Smooth muscle cell (in vitro differentiated cells): ENCODE measurements around the gene OLFML1. TPM values are rescaled to one million over a fixed set of nuclear protein-coding genes. Genes with fewer than 3 reads are reported as not detected.
A peak's percentile ranks its signal among the peaks of the same experiment; 100 is the strongest.

Source experiments
- DNase-seq: peaks from one replicate; lab custom pipeline; 2025; ENCODE audit not compliant: unreplicated experiment; lab: John Stamatoyannopoulos, UW
- H2AFZ ChIP-seq: fragments of 200-600 bp; sonication (generic); 2 replicates; pipeline ENCODE4 v1.6.0; 2016; ENCODE audit warnings: antibody characterized with exemption, low read depth, mild to moderate bottlenecking
- H3F3A ChIP-seq: fragments of 200-600 bp; sonication (generic); 2 replicates; pipeline ENCODE4 v1.6.0; 2017; ENCODE audit warnings: antibody characterized with exemption, low read depth
- H3K27ac ChIP-seq: fragments of 200-600 bp; sonication (generic); 2 replicates; pipeline ENCODE4 v1.5.1; 2016; ENCODE audit warnings: low read depth, mild to moderate bottlenecking
- H3K27me3 ChIP-seq: fragments of 200-600 bp; sonication (generic); 2 replicates; pipeline ENCODE4 v1.6.1; 2016; ENCODE audit warnings: low read depth, mild to moderate bottlenecking
- H3K36me3 ChIP-seq: fragments of 200-600 bp; sonication (generic); 2 replicates; pipeline ENCODE4 v1.5.1; 2016; ENCODE audit warnings: low read depth
- H3K4me1 ChIP-seq: fragments of 200-600 bp; sonication (generic); 2 replicates; pipeline ENCODE4 v1.5.1; 2016; ENCODE audit warnings: low read depth
- H3K4me2 ChIP-seq: fragments of 200-600 bp; sonication (generic); 2 replicates; pipeline ENCODE4 v1.6.0; 2016; ENCODE audit warnings: mild to moderate bottlenecking
- H3K4me3 ChIP-seq: fragments of 200-600 bp; sonication (generic); 2 replicates; pipeline ENCODE4 v1.5.1; 2016; ENCODE audit warnings: mild to moderate bottlenecking
- H3K79me2 ChIP-seq: fragments of 200-600 bp; sonication (generic); 2 replicates; pipeline ENCODE4 v1.6.0; 2016; ENCODE audit warnings: low read depth, mild to moderate bottlenecking
- H3K9ac ChIP-seq: fragments of 200-600 bp; sonication (generic); 2 replicates; pipeline ENCODE4 v1.6.0; 2016; ENCODE audit warnings: low read depth
- H3K9me3 ChIP-seq: fragments of 200-600 bp; sonication (generic); replicated peaks from 2 replicates; pipeline ENCODE4 v1.5.1; 2016; ENCODE audit warnings: low read depth
- H4K20me1 ChIP-seq: fragments of 200-600 bp; sonication (generic); 2 replicates; pipeline ENCODE4 v1.6.0; 2016; ENCODE audit warnings: low read depth
- CTCF ChIP-seq: fragments of 200-600 bp; sonication (generic); IDR thresholded peaks from 2 replicates; pipeline ENCODE4 v1.5.1; 2017; ENCODE audit warnings: borderline replicate concordance, mild to moderate bottlenecking, antibody characterized with exemption; ENCODE audit not compliant: insufficient read depth, poor library complexity, severe bottlenecking
- WGBS: methylation state at CpG from one replicate; pipeline ENCODE4 v1.1.7; 2016; ENCODE audit warnings: low lambda C conversion rate; 5-methylcytosine and 5-hydroxymethylcytosine counted together
- polyA plus RNA-seq: library from polyadenylated mRNA; unstranded; fragments of >200 nt; fragmentation: Nextera tagmentation; extraction: Ambion mirVana; gene quantifications from 2 replicates; pipeline ENCODE4 v1.2.1, GENCODE V29; 2016
- total RNA-seq: library from RNA; depleted of rRNA; stranded (reverse); fragments of >200 nt; gene quantifications from 2 replicates; pipeline ENCODE4 v1.2.3, GENCODE V29; 2014

Gene OLFML1
- total RNA-seq = not detected in 2 replicates
- polyA plus RNA-seq = 0.14 and 0.22 TPM in 2 replicates

GRCh38 chr11:7485186-7486097 lies at the start of gene OLFML1:
Gene OLFML1, plus strand, starts transcription at chr11:7485506. Its CDS starts 370 bp downstream, at chr11:7485876.
- Histone ChIP-seq H3K27me3 (no peaks in the 10 kb centered on the region), H3K9me3 (no peaks in the 10 kb centered on the region), H2AFZ (no peak within 1 kb of the TSS), H3K4me3 (peak within 1 kb of the TSS; percentile 32), H3K9ac (no peak within 1 kb of the TSS), H3K79me2 (no peaks in the 10 kb centered on the region), H3K27ac (no peak within 1 kb of the TSS), H3K36me3 (no peaks in the 10 kb centered on the region), H3K4me1 (no peaks in the 10 kb centered on the region), H3K4me2 (no peak within 1 kb of the TSS), H4K20me1 (no peaks in the 10 kb centered on the region), H3F3A (no peaks in the 10 kb centered on the region)
- no peak for DNase-seq
- WGBS = 89% methylated on average over 15 of the region's 15 CpGs
- no peak for TF ChIP-seq CTCF

GRCh38 chr11:7436146-7436545 lies 49.2 kb upstream of the OLFML1 start:
- H3K9me3 ChIP-seq = no peaks in the 10 kb centered on the region
- no peak overlapping the region for H3K4me3 ChIP-seq
- no peak overlapping the region for H3K27ac ChIP-seq

GRCh38 chr11:7436657-7437056 lies 48.6 kb upstream of the OLFML1 start:
- Histone ChIP-seq H3K4me2 (peak overlapping the region; percentile 31), H3K79me2 (no peaks in the 10 kb centered on the region), H3K36me3 (no peaks in the 10 kb centered on the region), H4K20me1 (no peaks in the 10 kb centered on the region), H3K27me3 (no peaks in the 10 kb centered on the region), H3K4me3 (no peak overlapping the region), H2AFZ (no peak overlapping the region), H3F3A (no peaks in the 10 kb centered on the region), H3K4me1 (peaks cover 8% of the 10 kb centered on the region), H3K9ac (no peak overlapping the region), H3K27ac (no peak overlapping the region), H3K9me3 (no peaks in the 10 kb centered on the region)
- no peak for TF ChIP-seq CTCF
- no peak for DNase-seq
- 40% methylated on average over 5 of the region's 5 CpGs for WGBS

More at GRCh38 chr11:7436146-7436545, 49.2 kb upstream of the OLFML1 start:
- Histone ChIP-seq H3K9ac (no peak overlapping the region), H3K4me1 (peaks cover 8% of the 10 kb centered on the region), H3K79me2 (no peaks in the 10 kb centered on the region), H3K4me2 (peak overlapping the region; percentile 31), H4K20me1 (no peaks in the 10 kb centered on the region), H3F3A (no peaks in the 10 kb centered on the region), H3K36me3 (no peaks in the 10 kb centered on the region), H3K27me3 (no peaks in the 10 kb centered on the region), H2AFZ (no peak overlapping the region)
- DNase-seq = no peak
- WGBS = 24% methylated on average over 1 of the region's 1 CpG
- no peak for TF ChIP-seq CTCF
